HG02884 (cell line): ENCODE measurements around the gene PTRH1.

Source experiments
- ATAC-seq: cut with Tn5 transposase; IDR thresholded peaks from one replicate; pipeline ENCODE4 v1.9.1; 2021; ENCODE audit warnings: mild to moderate bottlenecking, moderate library complexity; ENCODE audit not compliant: unreplicated experiment

PTRH1 gene

GRCh38 chr9:127742435-127743088, 27.1 kb upstream of the PTRH1 start:
- ATAC-seq, result no peak

- ATAC-seq, result no peak
Measured at GRCh38 chr9:127741831-127742434, 26.5 kb upstream of the PTRH1 start.

GRCh38 chr9:127739614-127740330, 24.3 kb upstream of the PTRH1 start:
- ATAC-seq, result no peak

- ATAC-seq, result no peak
Measured at GRCh38 chr9:127738666-127739065, 23.2 kb upstream of the PTRH1 start.

GRCh38 chr9:127735530-127736185, 20.2 kb upstream of the PTRH1 start:
- ATAC-seq, result peak; percentile 11

- ATAC-seq, result peak; percentile 80
Measured at GRCh38 chr9:127734747-127735529, 19.5 kb upstream of the PTRH1 start, which contains the start of gene TOR2A. TOR2A (minus strand) TSS chr9:127735294; CDS start chr9:127735270, 24 bp downstream.

GRCh38 chr9:127734247-127734746, 18.8 kb upstream of the PTRH1 start:
- ATAC-seq, result no peak

- no peak for ATAC-seq
Measured at GRCh38 chr9:127733614-127734013, 18.2 kb upstream of the PTRH1 start.

- ATAC-seq, result no peak
Measured at GRCh38 chr9:127732444-127732843, 17.0 kb upstream of the PTRH1 start.

GRCh38 chr9:127731938-127732337, 16.5 kb upstream of the PTRH1 start:
- no peak for ATAC-seq

GRCh38 chr9:127730799-127731410, 15.4 kb upstream of the PTRH1 start:
- ATAC-seq, result no peak

GRCh38 chr9:127730262-127730661, 14.8 kb upstream of the PTRH1 start:
- no peak for ATAC-seq

GRCh38 chr9:127729522-127730256, 14.2 kb upstream of the PTRH1 start:
- no peak for ATAC-seq

- no peak for ATAC-seq
Measured at GRCh38 chr9:127728808-127729207, 13.3 kb upstream of the PTRH1 start.

- ATAC-seq, result no peak
Measured at GRCh38 chr9:127726871-127727270, 11.4 kb upstream of the PTRH1 start.

GRCh38 chr9:127724012-127724411, 8.5 kb upstream of the PTRH1 start:
- no peak for ATAC-seq

GRCh38 chr9:127723444-127723843, 8.0 kb upstream of the PTRH1 start:
- no peak for ATAC-seq

- no peak for ATAC-seq
Measured at GRCh38 chr9:127723013-127723412, 7.5 kb upstream of the PTRH1 start.

GRCh38 chr9:127722055-127722745, 6.7 kb upstream of the PTRH1 start:
- ATAC-seq, result no peak
